Dedifferentiated amniotic fluid mesenchymal stem cell (primary cell): ENCODE measurements around the gene PARD3.
"Not testable (repeated sequence)": the region's sequence is repeated elsewhere in the genome, so short reads cannot be mapped to it uniquely, and the experiment has no call there.

ENCODE experiments used
- DNase-seq: peaks from one replicate; pipeline ENCODE4 v3.0.0-alpha.2; 2016; ENCODE audit errors: extremely low spot score

Gene PARD3

GRCh38 chr10:34715511-34716187 is 99.4 kb downstream of the PARD3 start:
- no peak for DNase-seq

GRCh38 chr10:34713875-34714274 is 101.2 kb downstream of the PARD3 start:
- no peak for DNase-seq

DNA sequence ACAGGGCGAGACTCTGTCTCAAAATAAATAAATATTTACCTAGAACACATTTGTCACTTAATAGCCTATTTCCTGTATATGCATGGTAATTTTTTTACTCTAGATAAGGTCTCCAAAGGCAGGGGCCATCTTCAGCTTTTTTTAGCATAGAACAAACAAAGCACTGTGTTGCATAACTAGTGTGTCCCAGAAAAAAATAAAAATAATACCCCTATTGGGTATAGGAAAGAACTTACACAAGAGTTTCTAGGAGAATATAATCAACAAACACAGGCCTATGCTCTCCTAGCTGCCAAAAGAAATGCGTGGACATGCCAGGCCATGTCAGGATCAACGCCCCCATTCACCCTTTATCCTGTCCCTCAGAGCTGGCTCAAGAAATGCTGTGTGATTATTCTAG is 103.6 kb downstream of the PARD3 start:
- no peak for DNase-seq

- peak; percentile 50 for DNase-seq
Measured at GRCh38 chr10:34710391-34710751, 104.7 kb downstream of the PARD3 start.

DNA sequence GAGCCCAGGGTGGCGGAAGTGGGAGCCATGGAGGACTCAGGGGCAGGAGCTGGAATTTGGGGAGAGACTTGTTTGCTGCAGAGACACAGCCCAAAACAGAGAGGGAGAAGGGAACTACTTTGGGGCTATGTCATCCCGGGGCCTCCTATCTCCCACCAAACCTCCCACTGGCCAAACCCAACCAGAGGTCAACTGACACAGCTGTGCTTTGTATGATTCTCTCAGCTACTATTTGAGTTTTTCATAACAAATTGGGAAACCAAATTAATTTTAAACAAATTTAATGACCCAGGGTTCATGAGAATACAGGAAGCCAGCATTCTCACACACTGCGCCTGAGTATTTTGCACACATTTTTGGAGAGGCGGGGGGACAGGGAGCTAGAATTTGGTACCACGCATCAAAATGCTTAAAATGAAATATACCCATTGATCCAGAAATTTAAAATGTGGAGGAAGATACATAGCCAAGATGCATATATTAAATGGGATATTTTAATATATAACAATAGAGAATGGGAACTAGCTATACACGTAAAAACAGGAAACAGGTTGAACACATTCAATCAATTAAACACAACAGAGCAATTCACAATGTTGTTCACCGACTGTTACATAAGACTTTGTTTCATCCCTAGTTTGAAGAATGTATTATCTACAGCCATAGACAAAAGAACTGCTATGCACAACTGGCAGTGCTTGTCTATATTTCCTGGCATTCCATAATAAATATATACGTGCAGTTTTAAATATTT is 105.3 kb downstream of the PARD3 start:
- DNase-seq: no peak

- no peak for DNase-seq
Measured at GRCh38 chr10:34707656-34708055, 107.4 kb downstream of the PARD3 start.

- not testable (repeated sequence) for DNase-seq
Measured at GRCh38 chr10:34706992-34707391, 108.1 kb downstream of the PARD3 start.

DNA sequence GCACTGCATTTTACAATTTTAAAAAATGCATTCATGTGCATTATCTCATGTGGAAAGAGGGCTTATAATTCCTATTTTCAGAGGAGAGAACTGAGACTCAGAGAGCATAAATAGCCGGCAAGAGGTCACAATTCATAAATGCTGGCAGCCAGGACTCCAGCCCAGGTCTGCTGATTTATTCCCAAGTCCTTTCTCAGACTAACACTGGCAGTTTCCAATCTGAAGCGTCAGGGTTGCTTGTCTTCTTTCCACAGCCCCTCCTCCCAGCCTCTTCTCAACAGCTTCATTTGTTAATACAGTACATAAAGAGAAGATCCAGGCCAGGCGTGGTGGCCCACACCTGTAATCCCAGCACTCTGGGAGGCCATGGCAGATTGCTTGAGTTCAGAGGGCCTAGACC is 108.9 kb downstream of the PARD3 start:
- no peak for DNase-seq

DNA sequence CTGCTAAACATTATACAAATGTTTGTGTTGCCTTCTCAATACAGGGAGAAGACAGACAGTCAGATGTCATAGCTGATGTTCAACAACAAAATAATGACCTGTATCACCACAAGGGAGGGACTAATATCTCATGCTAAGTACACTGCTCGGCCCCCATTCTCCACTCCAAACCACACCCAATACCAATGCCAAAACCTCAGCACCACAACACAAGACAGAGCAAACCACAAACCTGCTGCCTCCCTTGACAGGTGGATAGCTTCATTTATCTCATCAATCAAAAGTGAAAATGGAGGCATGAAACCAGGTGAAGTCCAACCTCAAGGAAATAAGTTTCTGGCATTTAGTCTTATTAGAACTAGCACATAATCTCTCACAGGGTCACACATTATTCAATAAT is 109.5 kb downstream of the PARD3 start:
- no peak for DNase-seq

DNA sequence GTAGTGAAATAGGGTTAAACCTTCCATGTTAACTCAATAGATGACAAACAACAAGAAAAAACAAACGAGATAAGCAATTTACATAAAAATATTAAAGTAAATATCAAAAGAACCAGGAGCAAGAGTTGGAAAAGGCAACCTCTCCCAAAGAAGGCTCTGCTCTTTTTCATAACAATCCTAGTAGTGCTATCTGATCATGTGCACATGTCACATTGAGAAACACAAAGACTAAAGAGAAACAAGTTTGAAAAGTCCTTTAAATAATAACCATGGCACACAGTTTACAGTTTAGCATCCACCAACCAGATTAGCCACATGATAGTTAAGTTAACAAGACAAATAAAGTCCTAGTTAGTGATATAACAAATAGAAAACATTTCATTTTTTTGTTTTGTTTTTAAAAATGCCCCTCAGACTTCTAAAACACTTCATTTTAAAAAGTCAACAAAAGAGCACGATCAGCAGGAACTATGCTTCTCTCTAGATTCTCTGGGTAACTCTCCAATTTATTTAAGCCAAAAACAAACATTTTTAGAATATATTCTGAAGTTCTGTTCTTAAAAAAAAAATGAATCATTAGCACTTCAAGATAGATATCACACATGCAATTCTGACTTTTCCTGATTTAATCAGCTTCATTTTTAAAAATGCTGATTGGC is 110.4 kb downstream of the PARD3 start:
- DNase-seq: no peak

- DNase-seq: no peak
Measured at GRCh38 chr10:34702982-34703381, 112.1 kb downstream of the PARD3 start.

DNA sequence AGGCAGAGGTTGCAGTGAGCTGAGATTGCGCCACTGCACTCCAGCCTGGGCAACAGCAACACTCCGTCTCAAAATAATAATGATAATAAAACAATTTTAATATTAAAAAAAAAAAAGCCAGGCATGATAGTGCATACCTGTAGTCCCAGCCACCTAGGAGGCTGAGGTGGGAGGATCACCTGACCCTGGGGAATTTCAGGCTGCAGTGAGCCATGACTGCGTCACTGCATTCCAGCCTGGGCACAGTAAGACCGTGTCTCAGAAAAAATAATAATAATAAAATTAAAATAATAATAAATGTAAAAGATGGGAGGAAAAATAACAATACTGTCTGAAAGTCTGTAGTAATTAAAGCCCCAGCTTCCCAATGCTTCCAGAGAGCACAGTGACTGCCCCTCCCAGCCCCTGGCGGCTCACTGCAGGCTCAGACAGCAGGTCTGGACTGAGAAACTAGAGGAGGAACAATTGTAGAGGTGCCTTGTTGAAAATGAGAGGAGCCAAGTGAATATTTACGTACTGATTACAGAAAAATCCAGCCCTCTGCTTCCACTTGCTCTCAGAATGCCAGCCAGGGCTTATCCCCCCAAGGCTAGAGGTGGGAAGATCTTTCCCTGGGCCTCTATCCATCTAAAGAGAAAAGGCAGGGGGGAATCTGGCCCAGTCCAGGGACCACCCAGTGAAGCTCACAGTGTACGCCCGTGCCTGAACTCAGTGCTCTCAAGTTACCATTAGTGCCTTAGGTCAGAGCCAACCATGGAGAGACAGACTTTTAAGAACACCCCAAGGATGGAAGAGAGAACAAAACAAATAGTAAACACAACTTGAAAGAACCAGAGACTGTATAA is 112.8 kb downstream of the PARD3 start:
- no peak for DNase-seq

- DNase-seq: no peak
Measured at GRCh38 chr10:34701194-34701593, 113.9 kb downstream of the PARD3 start.

DNA sequence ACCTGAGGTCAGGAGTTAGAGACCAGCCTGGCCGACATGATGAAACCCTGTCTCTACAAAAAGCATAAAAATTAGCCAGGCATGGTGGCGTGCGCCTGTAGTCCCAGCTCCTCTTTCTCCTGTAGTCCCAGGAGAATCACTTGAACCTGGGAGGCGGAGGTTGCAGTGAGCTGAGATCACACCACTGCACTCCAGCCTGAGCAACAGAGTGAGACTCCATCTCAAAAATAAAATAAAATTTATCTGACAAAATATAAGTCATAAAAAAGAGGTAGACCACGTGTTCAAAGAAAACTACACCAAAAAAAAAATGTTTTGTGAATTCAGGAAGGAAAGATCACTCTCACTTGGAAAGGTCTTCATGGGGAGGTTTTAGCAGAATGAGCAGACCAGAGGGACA is 114.3 kb downstream of the PARD3 start:
- DNase-seq: not testable (repeated sequence)

DNA sequence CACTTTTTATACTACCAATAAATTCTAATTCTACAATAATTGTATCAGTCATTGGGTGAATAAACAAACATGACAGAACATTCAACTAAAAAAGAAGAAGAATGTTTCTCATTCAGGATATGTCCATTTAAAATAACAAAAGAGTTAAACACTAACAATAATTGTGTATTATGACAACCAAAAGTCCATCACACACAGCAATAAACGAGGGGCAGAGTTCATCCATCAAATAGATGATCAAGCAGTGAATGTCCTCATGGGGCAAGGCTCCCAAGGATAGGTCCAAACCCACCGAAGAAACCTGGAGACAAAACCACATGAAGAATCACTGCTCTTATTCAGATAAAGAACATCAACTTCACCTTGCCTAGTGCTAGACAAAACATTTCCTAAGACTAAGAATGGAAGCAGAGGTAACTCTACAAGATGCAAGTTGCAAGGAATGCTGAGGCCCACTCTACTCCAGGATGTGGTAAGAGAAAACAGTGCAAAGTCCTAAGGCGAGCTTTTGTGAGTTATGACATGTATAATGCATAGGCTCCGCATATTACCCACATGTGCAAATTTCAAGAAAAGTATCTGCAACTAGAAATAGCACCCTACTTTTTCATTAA is 115.1 kb downstream of the PARD3 start:
- no peak for DNase-seq

DNA sequence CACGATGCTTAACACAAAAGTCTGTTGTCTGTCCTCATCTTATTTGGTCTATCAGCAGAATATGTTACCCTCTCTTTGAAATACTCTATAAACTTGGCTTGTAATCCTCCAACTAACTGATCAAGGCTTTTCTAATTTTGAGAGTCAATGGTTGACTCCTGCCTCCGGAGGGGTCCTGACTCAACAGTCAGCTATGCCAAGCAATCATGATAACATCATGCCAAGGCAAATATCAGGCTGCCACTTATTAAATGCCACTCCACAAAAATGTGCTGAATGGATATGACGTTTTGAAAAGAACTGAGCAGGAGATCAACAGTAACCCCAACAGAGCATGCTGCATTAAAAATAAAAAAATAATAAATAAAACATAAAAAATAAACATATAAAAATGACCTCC is 116.1 kb downstream of the PARD3 start:
- DNase-seq: peak; percentile 52

- no peak for DNase-seq
Measured at GRCh38 chr10:34698248-34698831, 116.8 kb downstream of the PARD3 start.

DNA sequence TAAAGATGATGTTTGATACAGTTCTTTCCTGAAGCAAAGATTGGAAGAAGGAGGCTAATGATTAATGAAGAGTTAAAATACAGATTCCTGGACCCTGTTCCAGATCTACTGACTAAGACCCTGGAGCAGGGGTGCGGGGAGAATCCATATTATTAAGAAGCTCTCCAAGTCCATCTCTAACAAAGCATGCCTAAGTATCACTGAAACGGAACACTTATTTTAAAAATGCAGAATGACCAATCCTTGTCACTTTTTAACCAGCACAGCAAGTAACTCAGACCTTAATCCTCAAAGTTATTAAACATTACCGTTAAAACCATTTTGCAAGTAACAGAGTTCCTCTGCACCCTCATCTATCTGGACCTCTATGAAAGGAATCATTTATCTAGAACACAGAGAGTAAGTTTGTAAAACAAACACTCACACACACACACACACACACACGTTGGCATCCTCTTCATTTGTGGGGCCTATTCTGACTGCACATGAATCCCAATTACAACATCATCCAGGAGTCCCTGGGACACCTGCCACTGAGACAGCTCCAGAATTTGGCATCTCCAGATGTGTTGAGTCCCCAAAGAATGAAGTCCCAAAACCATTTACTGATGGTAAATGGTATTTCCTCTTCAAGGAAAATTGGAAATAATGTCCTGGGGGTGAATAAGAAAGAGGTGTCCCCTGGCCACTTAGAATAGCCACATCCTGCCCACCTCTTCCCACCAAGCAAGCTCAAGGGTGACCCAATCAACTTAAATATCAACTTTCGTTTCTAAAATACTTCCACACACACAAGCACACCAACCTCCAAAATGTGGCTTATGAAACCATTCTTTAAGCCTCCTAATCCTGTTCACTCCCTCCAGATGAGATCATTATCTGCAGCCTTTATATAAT is 117.5 kb downstream of the PARD3 start:
- no peak for DNase-seq

GRCh38 chr10:34696423-34696822 is 118.7 kb downstream of the PARD3 start:
- DNase-seq: no peak

- DNase-seq: no peak
Measured at GRCh38 chr10:34690383-34691049, 124.6 kb downstream of the PARD3 start.
